Body of pancreas (tissue), 4 donors: ENCODE results near the gene TMEM121.

Experiments used
- CTCF ChIP-seq, 7 experiments: fragments of 450-650 bp in 4 of 7; fragments of 200-600 bp in 3 of 7; sonication (generic) in 3 of 7; IDR thresholded peaks; one replicate each; pipeline ENCODE4 v1.5.1; 2016 to 2019; ENCODE audit warnings: antibody characterized with exemption in 7 of 7
- POLR2A ChIP-seq, 3 donors: fragments of 450-650 bp; IDR thresholded peaks; one replicate each; pipeline ENCODE4 v1.6.1; 2016; ENCODE audit warnings: antibody characterized with exemption in 3 of 3, mild to moderate bottlenecking in 2 of 3

- TF ChIP-seq CTCF (IDR thresholded peaks at IDR 0.05) (peak; percentile 80 to 96 (median 89)), POLR2A (IDR thresholded peaks at IDR 0.05) (peak in 2 of 3 donors; percentile 52 to 63)
These were observed 1.6 kb downstream of the TMEM121 start for GRCh38 chr14:105527826-105528585.
